ENCODE measurements around the gene RCVRN. TPM values are rescaled to one million over a fixed set of nuclear protein-coding genes. Genes with fewer than 3 reads are reported as not detected.

The RCVRN gene
- total and polyA plus RNA-seq, 2 of the 8 experiments (the other 6 are each of a cell fraction or from before 2014, with no cell fraction given): not detected

GRCh38 chr17:9937901-9938300 lies 32.8 kb upstream of the RCVRN start:
- no peak for FAIRE-seq
- Histone ChIP-seq H3K9me3 (ENCODE audit: insufficient read depth in 2 of 2, low read depth in 1 of 2, low read length in 1 of 2) (peaks cover 0 to 3% of the 10 kb centered on the region in 2 experiments; a peak in 2 of 4 replicates), H3K14ac (ENCODE audit: insufficient read length) (no peak overlapping the region), H3K36me3 (ENCODE audit: control insufficient read depth in 2 of 4, insufficient read depth in 4 of 4, low read length in 3 of 4) (no peaks in the 10 kb centered on the region), H2BK5ac (ENCODE audit: low read depth, low read length) (no peak overlapping the region), H2BK20ac (ENCODE audit: low read length) (no peak overlapping the region), H3K4me1 (replicated peaks in 1 of 4; ENCODE audit: control insufficient read depth in 3 of 4, insufficient read depth in 4 of 4, low read length in 3 of 4) (no peaks in the 10 kb centered on the region), H3K27me3 (replicated peaks in 1 of 4; ENCODE audit: control insufficient read depth in 3 of 4, extremely low read depth in 1 of 4, insufficient read depth in 3 of 4, low read length in 3 of 4) (no peaks in the 10 kb centered on the region), H3K4ac (replicated peaks; ENCODE audit: insufficient read length, low read depth, low read length) (no peak overlapping the region), H4K20me1 (replicated peaks in 1 of 2; ENCODE audit: control insufficient read depth in 1 of 2, insufficient read depth in 2 of 2, low read length in 2 of 2) (peaks cover 0 to 2% of the 10 kb centered on the region in 2 experiments), H2AFZ (ENCODE audit: low read length) (no peak overlapping the region), H3K18ac (ENCODE audit: extremely low read depth, low read length) (no peak overlapping the region), H3K23me2 (ENCODE audit: low read depth, low read length) (no peaks in the 10 kb centered on the region), H2BK120ac (replicated peaks; ENCODE audit: low read depth, low read length) (no peak overlapping the region), H2BK12ac (ENCODE audit: low read depth, low read length) (no peak overlapping the region), H3K79me1 (ENCODE audit: low read depth, low read length) (no peaks in the 10 kb centered on the region), H3K23ac (ENCODE audit: insufficient read length) (no peak overlapping the region), H2AK5ac (ENCODE audit: low read depth, low read length) (no peak overlapping the region), H3K27ac (ENCODE audit: low read depth, low read length) (no peak overlapping the region), H4K8ac (ENCODE audit: extremely low read depth, insufficient read depth, low read length) (no peak overlapping the region), H4K5ac (ENCODE audit: insufficient read length, low read depth, low read length) (no peak overlapping the region), H3K4me3 (ENCODE audit: extremely low read depth in 1 of 4, insufficient read depth in 2 of 4, low read depth in 3 of 4, low read length in 4 of 4) (no peak overlapping the region), H3K9ac (replicated peaks in 1 of 4; ENCODE audit: extremely low read depth in 1 of 4, low read depth in 3 of 4, low read length in 3 of 4) (no peak overlapping the region), H2BK15ac (ENCODE audit: low read length) (no peak overlapping the region), H3K4me2 (ENCODE audit: insufficient read depth in 1 of 2, low read depth in 2 of 2, low read length in 2 of 2) (no peak overlapping the region), H4K91ac (replicated peaks; ENCODE audit: insufficient read length, low read length) (no peak overlapping the region), H3K56ac (replicated peaks; ENCODE audit: insufficient read length, low read depth, low read length) (no peak overlapping the region), H3K79me2 (ENCODE audit: control insufficient read depth in 1 of 2, insufficient read depth in 2 of 2, low read length in 2 of 2) (no peaks in the 10 kb centered on the region)
- no peak for DNase-seq (ENCODE audit: low read depth in 1 of 2, low spot score in 2 of 2)
- POLR2A ChIA-PET (ENCODE audit: partially characterized antibody): no interaction called here
- CTCF ChIA-PET (ENCODE audit: partially characterized antibody): interaction anchor here (1.5 kb wide), 1 partner anchor 13 kb away, joined by 5 read pairs; no protein-coding TSS in a partner anchor
- 89% methylated on average over 9 of the region's 9 CpGs; no CpG with 5 or more reads in 1 of the 2 experiments for WGBS, 2 experiments (ENCODE audit: extremely low coverage in 1 of 2, insufficient coverage in 1 of 2, insufficient read length in 1 of 2, insufficient replicate concordance in 2 of 2, low coverage in 1 of 2, low lambda C conversion rate in 2 of 2, missing lambda C conversion rate in 1 of 2)
- TF ChIP-seq SIX5 (IDR thresholded peaks at IDR 0.05; ENCODE audit: low read depth, low read length): no peak
- no peak for TF ChIP-seq MAFK (IDR thresholded peaks at IDR 0.05; ENCODE audit: low read depth, low read length)
- TF ChIP-seq CBX5 (IDR thresholded peaks at IDR 0.05; ENCODE audit: low read depth, low read length): no peak
- TF ChIP-seq TCF12 (IDR thresholded peaks at IDR 0.05; ENCODE audit: low read depth, low read length): no peak
- TF ChIP-seq SRF (IDR thresholded peaks at IDR 0.05; ENCODE audit: low read depth, low read length): no peak

Data from H1 (cell line).